ENCODE results near the gene NUP188. TPM values are rescaled to one million over a fixed set of nuclear protein-coding genes. Genes with fewer than 3 reads are reported as not detected.
A peak's percentile ranks its signal among the peaks of the same experiment; 100 is the strongest.
"Not testable (repeated sequence)": the region's sequence is repeated elsewhere in the genome, so short reads cannot be mapped to it uniquely, and the experiment has no call there.

Gene NUP188
- total RNA-seq, 1 donor from 2014 or later, result 49.6 TPM

- Histone ChIP-seq H3K9me3 (no peaks in the 10 kb centered on the region), H3K27ac (no peak overlapping the region), H3K27me3 (no peaks in the 10 kb centered on the region), H3K4me1 (peaks cover 18% of the 10 kb centered on the region), H3K36me3 (no peaks in the 10 kb centered on the region), H3K4me3 (no peak overlapping the region)
- DNase-seq (no peak), ATAC-seq (no peak)
- TF ChIP-seq CTCF (IDR thresholded peaks at IDR 0.05), result no peak
- intact Hi-C loops (cut with DNase I), result no loop called here
These were observed 84.0 kb downstream of the NUP188 start for GRCh38 chr9:129031514-129031913.

GRCh38 chr9:129032541-129033159 is 85.2 kb downstream of the NUP188 start:
- no peak overlapping the region for H3K4me3 ChIP-seq
- peaks cover 12% of the 10 kb centered on the region for H3K4me1 ChIP-seq
- H3K27ac ChIP-seq, result no peak overlapping the region
- no peaks in the 10 kb centered on the region for H3K36me3 ChIP-seq
- ATAC-seq, result no peak
- intact Hi-C loops (cut with DNase I), result no loop called here
- H3K9me3 ChIP-seq, result no peaks in the 10 kb centered on the region
- no peaks in the 10 kb centered on the region for H3K27me3 ChIP-seq
- no peak for TF ChIP-seq CTCF (IDR thresholded peaks at IDR 0.05)
- DNase-seq, result no peak

- DNase-seq, result no peak
- no peak for TF ChIP-seq CTCF (IDR thresholded peaks at IDR 0.05)
These were observed 85.7 kb downstream of the NUP188 start for GRCh38 chr9:129033216-129033615.

GRCh38 chr9:129035838-129036237 is 88.3 kb downstream of the NUP188 start:
- H3K27me3 ChIP-seq; intact Hi-C loops (cut with DNase I); H3K36me3 ChIP-seq; DNase-seq; H3K9me3 ChIP-seq: not testable (repeated sequence)
- peak overlapping the region; percentile 72 for H3K27ac ChIP-seq
- ATAC-seq, result peak; percentile 7
- H3K4me3 ChIP-seq, result peak overlapping the region; percentile 75
- H3K4me1 ChIP-seq, result peaks cover 13% of the 10 kb centered on the region

More at GRCh38 chr9:129033216-129033615, 85.7 kb downstream of the NUP188 start:
- intact Hi-C loops (cut with DNase I), result no loop called here
- no peak overlapping the region for H3K4me3 ChIP-seq
- no peaks in the 10 kb centered on the region for H3K36me3 ChIP-seq
- H3K27me3 ChIP-seq, result no peaks in the 10 kb centered on the region
- no peak for ATAC-seq
- peaks cover 17% of the 10 kb centered on the region for H3K4me1 ChIP-seq
- H3K27ac ChIP-seq, result no peak overlapping the region
- H3K9me3 ChIP-seq, result no peaks in the 10 kb centered on the region

GRCh38 chr9:129036241-129036922 is 88.9 kb downstream of the NUP188 start, which contains the start of gene MIGA2:
MIGA2 (plus strand) TSS chr9:129036626; CDS start chr9:129040595, 3,969 bp downstream.
- Histone ChIP-seq H3K4me1 (peaks cover 13% of the 10 kb centered on the region), H3K36me3 (peaks cover 8% of the 10 kb centered on the region), H3K4me3 (peak within 1 kb of the TSS; percentile 75), H3K27ac (peak within 1 kb of the TSS; percentile 72), H3K9me3 (no peaks in the 10 kb centered on the region), H3K27me3 (no peaks in the 10 kb centered on the region)
- peak; percentile 98 for ATAC-seq
- TF ChIP-seq CTCF (IDR thresholded peaks at IDR 0.05), result no peak
- peak; percentile 97 for DNase-seq
- intact Hi-C loops (cut with DNase I), result no loop called here
